Fibroblast of lung (primary cell): ENCODE results near the gene ZNRD2.

Experiments
- CTCF ChIP-seq, 2 donors: IDR thresholded peaks in 1 of 2; conservative IDR thresholded peaks in 1 of 2; 1 replicate in 1 of 2; 2 replicates in 1 of 2; pipeline ENCODE4 v1.5.1; 2011 to 2012; ENCODE audit warnings: low read length in 2 of 2, control low read depth in 1 of 2, inconsistent platforms in 1 of 2, low read depth in 1 of 2, mild to moderate bottlenecking in 1 of 2
- EZH2 ChIP-seq: IDR thresholded peaks from 2 replicates; pipeline ENCODE4 v1.5.1; 2012; ENCODE audit warnings: low read length, control low read depth, mild to moderate bottlenecking; ENCODE audit errors: missing control alignments

GRCh38 chr11:65556470-65557279 is 13.6 kb upstream of the ZNRD2 start:
- TF ChIP-seq CTCF (conservative IDR thresholded peaks at IDR 0.05 in 1 of 2, IDR thresholded peaks at IDR 0.05 in 1 of 2; ENCODE audit: low read depth in 1 of 2, low read length in 2 of 2) (no peak), EZH2 (no peak)
